ENCODE results near the gene INTS15.
"Not testable (repeated sequence)": the region's sequence is repeated elsewhere in the genome, so short reads cannot be mapped to it uniquely, and the experiment has no call there.

INTS15 gene

GRCh38 chr7:6619961-6620360, 30.1 kb downstream of the INTS15 start:
- Histone ChIP-seq H3K27ac (ENCODE audit: low read depth, low read length, severe bottlenecking) (no peak overlapping the region), H3K4me1 (ENCODE audit: control insufficient read depth, insufficient read depth, low read length, poor library complexity, severe bottlenecking) (no peaks in the 10 kb centered on the region), H3K36me3 (ENCODE audit: control insufficient read depth, insufficient read depth, low read length) (peaks cover 25% of the 10 kb centered on the region), H3K9me3 (ENCODE audit: control insufficient read depth, low read length) (no peaks in the 10 kb centered on the region), H3K4me3 (ENCODE audit: extremely low read depth, insufficient read depth, low read length, poor library complexity, severe bottlenecking) (no peak overlapping the region)
- 100% methylated on average over 1 to 2 of the region's 3 CpGs for WGBS, 2 experiments (ENCODE audit: insufficient coverage in 2 of 2)

- Histone ChIP-seq H3K27ac (ENCODE audit: low read depth, low read length, severe bottlenecking) (no peak overlapping the region), H3K4me1 (ENCODE audit: control insufficient read depth, insufficient read depth, low read length, poor library complexity, severe bottlenecking) (no peaks in the 10 kb centered on the region), H3K4me3 (ENCODE audit: extremely low read depth, insufficient read depth, low read length, poor library complexity, severe bottlenecking) (no peak overlapping the region), H3K9me3 (ENCODE audit: control insufficient read depth, low read length) (no peaks in the 10 kb centered on the region), H3K36me3 (ENCODE audit: control insufficient read depth, insufficient read depth, low read length) (peaks cover 25% of the 10 kb centered on the region)
- WGBS, 2 experiments (ENCODE audit: insufficient coverage in 2 of 2) = 92 to 97% methylated on average over 18 to 20 of the region's 20 CpGs
Measured at GRCh38 chr7:6621195-6622133, 31.6 kb downstream of the INTS15 start.

DNA sequence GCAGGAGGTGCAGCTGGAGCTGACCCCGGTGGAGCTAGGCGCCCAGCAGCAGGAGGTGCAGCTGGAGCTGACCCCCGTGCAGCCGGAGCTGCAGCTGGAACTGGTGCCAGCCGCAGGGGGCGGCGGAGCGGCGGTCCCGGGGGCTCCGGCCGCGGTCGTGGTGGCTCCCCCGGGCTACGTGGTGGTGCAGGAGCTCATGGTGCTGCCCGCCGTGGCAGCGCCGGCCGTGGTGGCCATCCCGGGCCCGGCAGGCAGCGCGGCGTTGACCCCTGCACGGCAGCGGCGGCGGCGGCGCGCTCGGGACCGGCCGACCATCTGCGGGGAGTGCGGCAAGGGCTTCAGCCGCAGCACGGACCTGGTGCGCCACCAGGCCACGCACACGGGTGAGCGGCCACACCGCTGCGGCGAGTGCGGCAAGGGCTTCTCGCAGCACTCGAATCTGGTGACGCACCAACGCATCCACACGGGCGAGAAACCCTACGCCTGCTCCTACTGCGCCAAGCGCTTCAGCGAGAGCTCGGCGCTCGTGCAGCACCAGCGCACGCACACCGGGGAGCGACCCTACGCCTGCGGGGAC, 32.4 kb downstream of the INTS15 start:
- no peaks in the 10 kb centered on the region for H3K9me3 ChIP-seq (ENCODE audit: control insufficient read depth, low read length)
- H3K27ac ChIP-seq (ENCODE audit: low read depth, low read length, severe bottlenecking) = no peak overlapping the region
- H3K4me1 ChIP-seq (ENCODE audit: control insufficient read depth, insufficient read depth, low read length, poor library complexity, severe bottlenecking) = no peaks in the 10 kb centered on the region
- peaks cover 25% of the 10 kb centered on the region for H3K36me3 ChIP-seq (ENCODE audit: control insufficient read depth, insufficient read depth, low read length)
- no peak overlapping the region for H3K4me3 ChIP-seq (ENCODE audit: extremely low read depth, insufficient read depth, low read length, poor library complexity, severe bottlenecking)
- WGBS, 2 experiments (ENCODE audit: insufficient coverage in 2 of 2) = 97 to 98% methylated on average over 65 to 66 of the region's 67 CpGs

GRCh38 chr7:6623589-6624245, 33.9 kb downstream of the INTS15 start:
- peaks cover 19% of the 10 kb centered on the region for H3K36me3 ChIP-seq (ENCODE audit: control insufficient read depth, insufficient read depth, low read length)
- WGBS, 2 experiments (ENCODE audit: insufficient coverage in 2 of 2) = 89 to 93% methylated on average over 13 of the region's 15 CpGs
- no peaks in the 10 kb centered on the region for H3K9me3 ChIP-seq (ENCODE audit: control insufficient read depth, low read length)
- H3K27ac ChIP-seq (ENCODE audit: low read depth, low read length, severe bottlenecking) = no peak overlapping the region
- H3K4me3 ChIP-seq (ENCODE audit: extremely low read depth, insufficient read depth, low read length, poor library complexity, severe bottlenecking) = no peak overlapping the region
- H3K4me1 ChIP-seq (ENCODE audit: control insufficient read depth, insufficient read depth, low read length, poor library complexity, severe bottlenecking) = no peaks in the 10 kb centered on the region

DNA sequence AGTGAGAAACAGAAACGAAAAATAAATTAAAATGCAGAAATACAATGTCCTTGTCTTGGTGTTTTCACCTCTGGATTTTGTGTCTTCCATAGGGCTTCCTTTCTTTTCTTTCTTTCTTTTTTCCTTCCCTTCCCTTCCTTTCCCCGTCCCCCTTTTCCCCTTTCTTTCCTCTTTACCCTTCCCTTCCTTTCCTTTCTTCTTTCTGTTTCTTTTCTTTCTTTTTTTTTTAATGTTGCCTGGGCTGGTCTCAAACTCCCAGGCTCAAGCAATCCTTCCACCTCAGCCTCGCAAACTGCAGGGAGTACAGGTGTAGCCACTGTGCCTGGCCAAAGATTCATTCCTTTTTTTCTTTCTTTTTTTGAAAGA, 34.4 kb downstream of the INTS15 start:
- Histone ChIP-seq H3K4me1 (ENCODE audit: control insufficient read depth, insufficient read depth, low read length, poor library complexity, severe bottlenecking) (no peaks in the 10 kb centered on the region), H3K36me3 (ENCODE audit: control insufficient read depth, insufficient read depth, low read length) (peaks cover 19% of the 10 kb centered on the region), H3K9me3 (ENCODE audit: control insufficient read depth, low read length) (no peaks in the 10 kb centered on the region), H3K4me3 (ENCODE audit: extremely low read depth, insufficient read depth, low read length, poor library complexity, severe bottlenecking) (no peak overlapping the region), H3K27ac (ENCODE audit: low read depth, low read length, severe bottlenecking) (no peak overlapping the region)
- 86 to 100% methylated on average over 1 to 2 of the region's 3 CpGs for WGBS, 2 experiments (ENCODE audit: insufficient coverage in 2 of 2)

GRCh38 chr7:6628045-6628444, 38.2 kb downstream of the INTS15 start:
- H3K27ac ChIP-seq (ENCODE audit: low read depth, low read length, severe bottlenecking) = no peak overlapping the region
- WGBS, 2 experiments (ENCODE audit: insufficient coverage in 2 of 2) = 76 to 93% methylated on average over 3 to 4 of the region's 6 CpGs
- H3K4me3 ChIP-seq (ENCODE audit: extremely low read depth, insufficient read depth, low read length, poor library complexity, severe bottlenecking) = no peak overlapping the region
- peaks cover 7% of the 10 kb centered on the region for H3K36me3 ChIP-seq (ENCODE audit: control insufficient read depth, insufficient read depth, low read length)
- no peaks in the 10 kb centered on the region for H3K9me3 ChIP-seq (ENCODE audit: control insufficient read depth, low read length)
- no peaks in the 10 kb centered on the region for H3K4me1 ChIP-seq (ENCODE audit: control insufficient read depth, insufficient read depth, low read length, poor library complexity, severe bottlenecking)

GRCh38 chr7:6630007-6630849, 40.4 kb downstream of the INTS15 start:
- Histone ChIP-seq H3K4me3 (ENCODE audit: extremely low read depth, insufficient read depth, low read length, poor library complexity, severe bottlenecking) (no peak overlapping the region), H3K4me1 (ENCODE audit: control insufficient read depth, insufficient read depth, low read length, poor library complexity, severe bottlenecking) (no peaks in the 10 kb centered on the region)

GRCh38 chr7:6631605-6632004, 41.8 kb downstream of the INTS15 start:
- no peaks in the 10 kb centered on the region for H3K9me3 ChIP-seq (ENCODE audit: control insufficient read depth, low read length)
- H3K36me3 ChIP-seq (ENCODE audit: control insufficient read depth, insufficient read depth, low read length) = no peaks in the 10 kb centered on the region
- H3K27ac ChIP-seq (ENCODE audit: low read depth, low read length, severe bottlenecking) = no peak overlapping the region
- H3K4me3 ChIP-seq (ENCODE audit: extremely low read depth, insufficient read depth, low read length, poor library complexity, severe bottlenecking) = no peak overlapping the region
- no peaks in the 10 kb centered on the region for H3K4me1 ChIP-seq (ENCODE audit: control insufficient read depth, insufficient read depth, low read length, poor library complexity, severe bottlenecking)
- WGBS, 2 experiments (ENCODE audit: insufficient coverage in 2 of 2) = 73 to 78% methylated on average over 7 of the region's 7 CpGs

More at GRCh38 chr7:6630007-6630849, 40.4 kb downstream of the INTS15 start:
- Histone ChIP-seq H3K36me3 (ENCODE audit: control insufficient read depth, insufficient read depth, low read length) (no peaks in the 10 kb centered on the region), H3K9me3 (ENCODE audit: control insufficient read depth, low read length) (no peaks in the 10 kb centered on the region), H3K27ac (ENCODE audit: low read depth, low read length, severe bottlenecking) (no peak overlapping the region)
- WGBS, 2 experiments (ENCODE audit: insufficient coverage in 2 of 2) = 83 to 92% methylated on average over 9 to 10 of the region's 11 CpGs

DNA sequence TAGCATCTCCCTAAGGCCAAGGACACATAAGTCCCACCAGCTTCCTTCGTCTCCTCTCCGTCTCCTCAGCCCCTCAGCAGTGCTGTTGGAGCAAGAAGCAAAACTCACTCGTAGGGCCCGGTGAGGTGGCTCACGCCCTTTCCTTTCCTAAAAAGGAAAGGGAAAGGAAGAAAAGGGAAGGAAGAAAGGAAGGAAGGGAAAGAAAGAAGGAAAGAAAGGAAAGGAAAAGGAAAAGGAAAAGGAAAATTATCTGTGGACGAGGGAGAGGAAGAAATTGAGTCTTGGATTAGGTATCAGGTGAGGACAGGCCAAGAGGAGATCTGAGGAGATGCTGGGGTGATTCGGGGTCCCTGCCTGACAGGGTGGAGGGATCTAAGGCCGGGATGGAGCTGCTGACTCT, 44.2 kb downstream of the INTS15 start:
- WGBS, 2 experiments (ENCODE audit: insufficient coverage in 2 of 2) = 80 to 98% methylated on average over 4 of the region's 8 CpGs
- Histone ChIP-seq H3K27ac (ENCODE audit: low read depth, low read length, severe bottlenecking) (no peak overlapping the region), H3K9me3 (ENCODE audit: control insufficient read depth, low read length) (no peaks in the 10 kb centered on the region), H3K4me1 (ENCODE audit: control insufficient read depth, insufficient read depth, low read length, poor library complexity, severe bottlenecking) (peaks cover 4% of the 10 kb centered on the region), H3K4me3 (ENCODE audit: extremely low read depth, insufficient read depth, low read length, poor library complexity, severe bottlenecking) (no peak overlapping the region), H3K36me3 (ENCODE audit: control insufficient read depth, insufficient read depth, low read length) (peaks cover 1% of the 10 kb centered on the region)

- not testable (repeated sequence) for H3K27ac ChIP-seq (ENCODE audit: low read depth, low read length, severe bottlenecking); H3K4me3 ChIP-seq (ENCODE audit: extremely low read depth, insufficient read depth, low read length, poor library complexity, severe bottlenecking); H3K9me3 ChIP-seq (ENCODE audit: control insufficient read depth, low read length); H3K4me1 ChIP-seq (ENCODE audit: control insufficient read depth, insufficient read depth, low read length, poor library complexity, severe bottlenecking)
- H3K36me3 ChIP-seq (ENCODE audit: control insufficient read depth, insufficient read depth, low read length) = peaks cover 11% of the 10 kb centered on the region
- 80 to 92% methylated on average over 2 to 3 of the region's 5 CpGs for WGBS, 2 experiments (ENCODE audit: insufficient coverage in 2 of 2)
Measured at GRCh38 chr7:6634971-6635370, 45.1 kb downstream of the INTS15 start.

Data from mesodermal cell (in vitro differentiated cells).